Activated CD8-positive, alpha-beta T cell treated with anti-CD3 and anti-CD28 coated beads for 36 hours (primary cell): ENCODE data around the gene ACTR3C. TPM values are rescaled to one million over a fixed set of nuclear protein-coding genes. Genes with fewer than 3 reads are reported as not detected.

Experiments
- ATAC-seq: fragments of 200-7000 bp; cut with Tn5 transposase; one replicate; pipeline ENCODE4 v1.10.0; 2021; ENCODE audit warnings: mild to moderate bottlenecking, moderate library complexity
- CTCF ChIA-PET: fragments of 350-600 bp; sonication (Branson Sonifier 250); formaldehyde crosslinking; loops from one replicate; lab custom pipeline; 2021; ENCODE audit warnings: antibody characterized with exemption; lab: Charles Lee
- POLR2A ChIA-PET: fragments of 350-600 bp; sonication (Branson Sonifier 250); formaldehyde crosslinking; loops from one replicate; lab custom pipeline; 2021; ENCODE audit warnings: antibody characterized with exemption; lab: Charles Lee
- DNase-seq: peaks from one replicate; pipeline ENCODE4 v3.0.0-alpha.2; 2020
- H3K27ac Mint-ChIP-seq: one replicate; pipeline ENCODE4 v1.8.0; 2021; ENCODE audit warnings: mild to moderate bottlenecking, mixed read lengths
- H3K27me3 Mint-ChIP-seq: one replicate; pipeline ENCODE4 v1.8.0; 2021; ENCODE audit warnings: mixed read lengths
- H3K36me3 Mint-ChIP-seq: one replicate; pipeline ENCODE4 v1.8.0; 2021; ENCODE audit warnings: low read depth, mixed read lengths
- H3K4me1 Mint-ChIP-seq: one replicate; pipeline ENCODE4 v1.8.0; 2021; ENCODE audit warnings: low read depth, mixed read lengths
- H3K4me3 Mint-ChIP-seq: one replicate; pipeline ENCODE4 v1.8.0; 2021; ENCODE audit warnings: mild to moderate bottlenecking, moderate library complexity, mixed read lengths
- H3K9me3 Mint-ChIP-seq: one replicate; pipeline ENCODE4 v1.8.0; 2021; ENCODE audit warnings: mixed read lengths
- intact Hi-C: fragments of 100-400 bp; cut with micrococcal nuclease; formaldehyde crosslinking; loops from one replicate; pipeline ENCODE4 v1.10.0; 2022
- total RNA-seq, 2 experiments: library from RNA; stranded (reverse); gene quantifications; one replicate each; pipeline ENCODE4 v1.2.3, GENCODE V29; 2021
- TF ChIP-seq, protein P1 (sequence below): fragments of 200-600 bp; IDR thresholded peaks from one replicate; pipeline ENCODE4 v1.8.0; 2022; ENCODE audit warnings: antibody characterized with exemption, mild to moderate bottlenecking

The ACTR3C gene
- total RNA-seq, 2 experiments from 2014 or later, result 2.6 to 2.9 TPM

DNA sequence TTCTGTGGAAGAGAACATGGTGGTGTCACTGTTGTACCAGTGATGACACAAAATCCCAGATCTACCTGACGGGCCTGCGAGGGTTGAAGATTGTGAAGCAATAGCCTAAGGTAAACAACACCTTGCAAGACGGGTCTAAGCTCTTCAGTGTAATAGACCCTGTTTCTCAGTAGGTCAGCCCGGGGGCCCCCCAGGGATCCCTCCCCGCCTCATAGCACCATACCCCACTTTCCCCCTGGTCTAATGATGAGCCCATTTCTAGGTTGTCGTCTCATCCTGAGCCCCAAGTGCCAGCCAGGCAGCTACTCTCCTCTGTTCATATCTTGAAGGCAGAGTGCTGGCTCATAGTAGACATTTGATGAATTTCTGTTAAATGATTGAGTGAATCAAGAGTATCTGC, 2.6 kb upstream of the ACTR3C start:
- no peak for ATAC-seq
- Mint-ChIP-seq H3K9me3 (no peaks in the 10 kb centered on the region), H3K36me3 (peaks cover 60% of the 10 kb centered on the region), H3K4me1 (peaks cover 39% of the 10 kb centered on the region), H3K27ac (peak overlapping the region; percentile 3), H3K27me3 (no peaks in the 10 kb centered on the region), H3K4me3 (no peak overlapping the region)
- POLR2A ChIA-PET, result interaction anchor here (0.5 to 1.4 kb wide), 3 partner anchors 9 to 43 kb away, joined by 3 read pairs; partner anchors contain the start of gene REPIN1
- CTCF ChIA-PET, result interaction anchor here (0.7 to 1.4 kb wide), 2 partner anchors 80 to 123 kb away, joined by 3 read pairs; a partner anchor contains a TSS
- intact Hi-C loops, result no loop called here
- no peak for DNase-seq
- TF ChIP-seq, protein P1, sequence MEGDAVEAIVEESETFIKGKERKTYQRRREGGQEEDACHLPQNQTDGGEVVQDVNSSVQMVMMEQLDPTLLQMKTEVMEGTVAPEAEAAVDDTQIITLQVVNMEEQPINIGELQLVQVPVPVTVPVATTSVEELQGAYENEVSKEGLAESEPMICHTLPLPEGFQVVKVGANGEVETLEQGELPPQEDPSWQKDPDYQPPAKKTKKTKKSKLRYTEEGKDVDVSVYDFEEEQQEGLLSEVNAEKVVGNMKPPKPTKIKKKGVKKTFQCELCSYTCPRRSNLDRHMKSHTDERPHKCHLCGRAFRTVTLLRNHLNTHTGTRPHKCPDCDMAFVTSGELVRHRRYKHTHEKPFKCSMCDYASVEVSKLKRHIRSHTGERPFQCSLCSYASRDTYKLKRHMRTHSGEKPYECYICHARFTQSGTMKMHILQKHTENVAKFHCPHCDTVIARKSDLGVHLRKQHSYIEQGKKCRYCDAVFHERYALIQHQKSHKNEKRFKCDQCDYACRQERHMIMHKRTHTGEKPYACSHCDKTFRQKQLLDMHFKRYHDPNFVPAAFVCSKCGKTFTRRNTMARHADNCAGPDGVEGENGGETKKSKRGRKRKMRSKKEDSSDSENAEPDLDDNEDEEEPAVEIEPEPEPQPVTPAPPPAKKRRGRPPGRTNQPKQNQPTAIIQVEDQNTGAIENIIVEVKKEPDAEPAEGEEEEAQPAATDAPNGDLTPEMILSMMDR, result no peak

DNA sequence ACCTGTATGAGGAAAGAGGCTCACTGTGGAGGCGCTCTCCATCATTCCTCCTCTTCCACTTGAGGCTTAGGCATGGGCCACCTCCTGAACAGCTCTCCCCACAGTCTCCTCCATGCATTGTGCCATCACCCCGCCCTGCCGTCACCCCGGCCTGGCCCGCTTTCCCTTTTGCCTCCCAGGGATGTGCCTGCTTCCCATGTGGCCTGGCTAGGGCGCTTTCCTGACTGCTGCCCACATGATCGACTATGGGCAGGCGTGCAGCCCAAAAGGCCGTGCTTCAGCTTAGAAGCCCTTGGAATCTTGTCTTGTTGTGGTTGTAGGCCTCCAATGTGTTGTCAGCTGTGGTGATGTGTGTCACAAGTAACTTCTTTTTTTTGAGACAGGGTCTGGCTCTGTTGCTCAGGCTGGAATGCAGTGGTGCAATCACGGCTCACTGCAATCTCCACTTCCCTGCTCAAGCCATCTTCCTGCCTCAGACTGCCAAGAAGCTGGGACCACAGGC, 1.8 kb upstream of the ACTR3C start:
- POLR2A ChIA-PET, result interaction anchor here (1.1 to 3.8 kb wide), 3 partner anchors 9 to 44 kb away, joined by 3 to 19 read pairs (median 6); partner anchors contain the start of gene REPIN1
- Mint-ChIP-seq H3K9me3 (no peaks in the 10 kb centered on the region), H3K4me3 (peak overlapping the region; percentile 95), H3K36me3 (peaks cover 63% of the 10 kb centered on the region), H3K27ac (peak overlapping the region; percentile 99), H3K4me1 (peaks cover 44% of the 10 kb centered on the region), H3K27me3 (no peaks in the 10 kb centered on the region)
- CTCF ChIA-PET, result interaction anchor here (1.4 kb wide), 1 partner anchor 124 kb away, joined by 3 read pairs; no protein-coding TSS in a partner anchor
- ATAC-seq (no peak), DNase-seq (no peak)
- intact Hi-C loops, result no loop called here
- TF ChIP-seq, protein P1, result no peak

DNA sequence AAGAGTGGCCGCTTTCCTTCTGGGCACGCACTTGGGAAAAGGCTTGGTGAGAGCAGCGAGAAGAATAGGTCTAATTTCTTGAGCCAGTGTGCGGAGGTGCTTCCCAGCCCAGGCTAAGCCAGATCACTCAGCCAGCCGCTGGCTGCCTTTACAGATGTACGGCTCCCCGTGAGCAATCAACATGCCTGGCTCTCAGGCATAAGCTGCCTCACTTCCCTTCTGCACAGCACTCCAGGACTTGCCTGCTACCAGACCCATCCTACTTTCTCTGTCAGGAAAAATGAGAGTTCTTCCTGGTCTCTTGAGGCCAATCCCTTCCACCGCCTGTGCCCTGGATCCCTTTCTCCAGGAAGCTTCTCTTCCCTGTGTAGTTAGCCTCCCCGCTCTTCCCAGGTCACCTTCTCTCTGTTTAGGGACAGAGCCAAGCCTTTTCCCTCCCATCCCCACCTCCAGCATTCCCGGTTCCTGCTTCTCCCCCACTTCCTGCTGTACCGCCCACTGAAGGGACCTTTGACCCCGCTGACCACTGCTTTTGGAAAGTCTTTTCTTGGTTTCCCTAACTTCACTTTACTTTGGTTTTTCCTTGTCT, 1.1 kb upstream of the ACTR3C start:
- TF ChIP-seq, protein P1, result no peak
- Mint-ChIP-seq H3K9me3 (no peaks in the 10 kb centered on the region), H3K36me3 (peaks cover 66% of the 10 kb centered on the region), H3K4me3 (peak overlapping the region; percentile 95), H3K27ac (peak overlapping the region; percentile 99), H3K27me3 (no peaks in the 10 kb centered on the region), H3K4me1 (peaks cover 48% of the 10 kb centered on the region)
- ATAC-seq (no peak), DNase-seq (peak; percentile 19)
- ChIA-PET POLR2A (interaction anchor here (1.6 to 3.8 kb wide), 4 partner anchors 16 to 80 kb away, joined by 6 to 19 read pairs (median 10); partner anchors contain the start of gene REPIN1), CTCF (no interaction called here)
- intact Hi-C loops, result no loop called here

DNA sequence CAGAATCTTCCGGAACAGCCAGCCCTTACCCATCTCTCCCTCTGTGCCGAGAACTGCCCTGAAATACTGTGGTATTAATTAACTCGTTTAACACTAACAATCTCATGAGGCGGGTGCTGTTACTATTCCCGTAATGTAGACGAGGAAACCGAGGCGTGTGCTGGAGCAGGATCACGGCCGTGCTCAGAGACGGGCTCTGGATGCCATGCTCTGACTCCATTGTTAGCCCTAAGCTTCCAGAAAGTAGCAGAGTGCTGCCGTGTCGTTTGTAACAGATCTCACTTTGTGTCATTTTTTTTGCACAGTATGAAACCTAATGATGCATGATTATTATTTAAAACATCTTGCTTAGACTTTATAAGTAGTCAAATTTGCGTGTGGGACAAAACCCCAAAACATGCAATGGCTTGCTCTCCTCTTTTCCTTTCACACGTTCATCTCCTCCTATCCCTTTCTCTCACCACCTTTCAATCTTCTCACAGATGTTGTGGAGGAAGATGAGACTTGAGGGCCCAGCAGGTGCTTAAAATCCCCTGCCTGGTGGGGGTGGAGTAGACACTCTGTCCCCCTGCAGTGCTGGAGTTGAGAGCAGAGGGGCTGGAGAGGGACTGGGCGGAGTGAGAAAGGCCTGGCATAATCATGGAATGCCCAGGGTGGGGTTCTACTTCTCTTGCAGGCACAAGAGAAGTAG, 482 bp upstream of the ACTR3C start:
- Mint-ChIP-seq H3K36me3 (peaks cover 62% of the 10 kb centered on the region), H3K27ac (peak overlapping the region; percentile 99), H3K9me3 (no peaks in the 10 kb centered on the region), H3K4me1 (peaks cover 48% of the 10 kb centered on the region), H3K4me3 (peak overlapping the region; percentile 95), H3K27me3 (no peaks in the 10 kb centered on the region)
- DNase-seq (no peak), ATAC-seq (peak; percentile 18)
- CTCF ChIA-PET, result no interaction called here
- intact Hi-C loops, result no loop called here
- TF ChIP-seq, protein P1, result no peak
- POLR2A ChIA-PET, result interaction anchor here (0.7 to 3.8 kb wide), 6 partner anchors 13 to 83 kb away, joined by 3 to 19 read pairs (median 6); partner anchors contain the start of gene REPIN1
